Neural cell (in vitro differentiated cells): ENCODE measurements around the gene ADAM23. TPM values are rescaled to one million over a fixed set of nuclear protein-coding genes. Genes with fewer than 3 reads are reported as not detected.

Source experiments
- H2AFZ ChIP-seq: fragments of 200-600, 300-800 bp; sonication (generic), shearing (Covaris generic); 2 replicates; pipeline ENCODE4 v1.6.0; 2014; ENCODE audit warnings: low read depth, mild to moderate bottlenecking, antibody characterized with exemption, low read length, moderate library complexity
- H3F3A ChIP-seq: fragments of 200-600 bp; shearing (Covaris generic); 2 replicates; pipeline ENCODE4 v1.6.1; 2016; ENCODE audit warnings: mild to moderate bottlenecking, moderate library complexity, mixed read lengths, antibody characterized with exemption, low read length; ENCODE audit not compliant: insufficient read depth, poor library complexity, severe bottlenecking
- H3K27ac ChIP-seq: fragments of 200-600, 300-800 bp; sonication (generic), shearing (Covaris generic); 2 replicates; pipeline ENCODE4 v1.5.1; 2014; ENCODE audit warnings: mild to moderate bottlenecking, low read length, moderate library complexity
- H3K27me3 ChIP-seq: fragments of 300-800, 200-600 bp; sonication (generic), shearing (Covaris generic); 2 replicates; pipeline ENCODE4 v1.6.0; 2014; ENCODE audit warnings: mild to moderate bottlenecking, low read depth, low read length, moderate library complexity; ENCODE audit not compliant: insufficient read depth
- H3K36me3 ChIP-seq: fragments of 300-800, 200-600 bp; sonication (generic), shearing (Covaris generic); 2 replicates; pipeline ENCODE4 v1.5.1; 2014; ENCODE audit warnings: mild to moderate bottlenecking, antibody characterized with exemption, low read length, moderate library complexity; ENCODE audit not compliant: insufficient read depth
- H3K4me2 ChIP-seq: fragments of 300-800, 200-600 bp; sonication (generic), shearing (Covaris generic); 2 replicates; pipeline ENCODE4 v1.6.0; 2014; ENCODE audit warnings: mild to moderate bottlenecking, low read length
- H3K4me3 ChIP-seq: fragments of 300-800, 200-600 bp; sonication (generic), shearing (Covaris generic); 2 replicates; pipeline ENCODE4 v1.5.1; 2014; ENCODE audit warnings: mild to moderate bottlenecking, low read length, moderate library complexity
- H3K79me2 ChIP-seq: fragments of 200-600 bp; shearing (Covaris generic); replicated peaks from 2 replicates; pipeline ENCODE4 v1.6.0; 2014; ENCODE audit warnings: mild to moderate bottlenecking, low read length, moderate library complexity; ENCODE audit not compliant: insufficient read depth
- H3K9ac ChIP-seq: fragments of 300-800, 200-600 bp; sonication (generic), shearing (Covaris generic); 2 replicates; pipeline ENCODE4 v1.6.1; 2016; ENCODE audit warnings: mild to moderate bottlenecking, low read length, mixed read lengths
- H3K9me2 ChIP-seq: fragments of 200-600 bp; shearing (Covaris generic); 2 replicates; pipeline ENCODE4 v1.6.1; 2016; ENCODE audit warnings: mild to moderate bottlenecking, low read length, mixed read lengths; ENCODE audit not compliant: insufficient read depth
- H3K9me3 ChIP-seq: fragments of 200-600, 300-800 bp; sonication (generic), shearing (Covaris generic); 2 replicates; pipeline ENCODE4 v1.6.1; 2016; ENCODE audit warnings: mild to moderate bottlenecking, mixed run types, low read length, moderate library complexity, mixed read lengths
- H4K20me1 ChIP-seq: fragments of 200-600 bp; shearing (Covaris generic); 2 replicates; pipeline ENCODE4 v1.6.1; 2016; ENCODE audit warnings: mild to moderate bottlenecking, mixed run types; ENCODE audit not compliant: insufficient read depth
- CTCF ChIP-seq: fragments of 450-650 bp; IDR thresholded peaks from 2 replicates; pipeline ENCODE4 v1.5.1; 2014; ENCODE audit warnings: antibody characterized with exemption, mild to moderate bottlenecking, moderate library complexity; ENCODE audit not compliant: poor library complexity, severe bottlenecking
- EP300 ChIP-seq: fragments of 450-650 bp; conservative IDR thresholded peaks from 2 replicates; pipeline ENCODE4 v1.6.1; 2014; ENCODE audit warnings: antibody characterized with exemption, mild to moderate bottlenecking, moderate library complexity; ENCODE audit not compliant: poor library complexity, severe bottlenecking
- EZH2 ChIP-seq: fragments of 200-600, 300-800 bp; shearing (Covaris generic), sonication (generic); IDR thresholded peaks from 2 replicates; pipeline ENCODE4 v1.6.1; 2014; ENCODE audit warnings: antibody characterized with exemption, low read length, borderline replicate concordance, mild to moderate bottlenecking; ENCODE audit not compliant: insufficient read depth, poor library complexity, severe bottlenecking
- MXI1 ChIP-seq: fragments of 450-650 bp; conservative IDR thresholded peaks from 2 replicates; pipeline ENCODE4 v1.6.1; 2014; ENCODE audit warnings: antibody characterized with exemption, mild to moderate bottlenecking; ENCODE audit not compliant: poor library complexity, severe bottlenecking
- POLR2AphosphoS5 ChIP-seq: IDR thresholded peaks from 2 replicates; pipeline ENCODE4 v1.6.1; 2012
- RAD21 ChIP-seq: fragments of 450-650 bp; conservative IDR thresholded peaks from 2 replicates; pipeline ENCODE4 v1.6.1; 2014; ENCODE audit warnings: antibody characterized with exemption, mild to moderate bottlenecking, moderate library complexity
- REST ChIP-seq: IDR thresholded peaks from 2 replicates; pipeline ENCODE4 v1.6.1; 2012; ENCODE audit warnings: borderline replicate concordance
- SMC3 ChIP-seq: fragments of 450-650 bp; conservative IDR thresholded peaks from 2 replicates; pipeline ENCODE4 v1.6.1; 2014; ENCODE audit warnings: antibody characterized with exemption, mild to moderate bottlenecking, moderate library complexity; ENCODE audit not compliant: poor library complexity
- TAF1 ChIP-seq: IDR thresholded peaks from 2 replicates; pipeline ENCODE4 v1.6.1; 2012; ENCODE audit warnings: low read depth
- polyA plus RNA-seq: library from polyadenylated mRNA; depleted of rRNA; stranded (reverse); fragments of >200 nt; gene quantifications from 2 replicates; pipeline ENCODE4 v1.2.3, GENCODE V29; 2014

ADAM23 gene
- polyA plus RNA-seq, 1 donor from 2014 or later, result 75.2 TPM

GRCh38 chr2:206562375-206562774 is 119.0 kb downstream of the ADAM23 start:
- no peaks in the 10 kb centered on the region for H3K79me2 ChIP-seq
- H3K9me3 ChIP-seq, result no peaks in the 10 kb centered on the region
- no peaks in the 10 kb centered on the region for H3K9me2 ChIP-seq
- no peak overlapping the region for H3K4me2 ChIP-seq
- H3F3A ChIP-seq, result no peaks in the 10 kb centered on the region
- no peaks in the 10 kb centered on the region for H3K27me3 ChIP-seq
- peaks cover 13% of the 10 kb centered on the region for H3K36me3 ChIP-seq
- no peaks in the 10 kb centered on the region for H4K20me1 ChIP-seq
- no peak overlapping the region for H3K27ac ChIP-seq
- TF ChIP-seq EP300 (no peak), EZH2 (no peak), TAF1 (no peak), SMC3 (no peak), RAD21 (no peak), CTCF (no peak), REST (no peak), POLR2AphosphoS5 (no peak), MXI1 (no peak)
- no peak overlapping the region for H3K4me3 ChIP-seq
- no peak overlapping the region for H2AFZ ChIP-seq
- H3K9ac ChIP-seq, result no peak overlapping the region

GRCh38 chr2:206563374-206563773 is 120.0 kb downstream of the ADAM23 start:
- H3K9ac ChIP-seq, result no peak overlapping the region

More at GRCh38 chr2:206563374-206563773, 120.0 kb downstream of the ADAM23 start:
- Histone ChIP-seq H3K4me3 (no peak overlapping the region), H3K9me3 (no peaks in the 10 kb centered on the region), H3K79me2 (no peaks in the 10 kb centered on the region), H3F3A (no peaks in the 10 kb centered on the region), H3K27ac (no peak overlapping the region), H3K9me2 (no peaks in the 10 kb centered on the region), H3K36me3 (peaks cover 13% of the 10 kb centered on the region), H3K27me3 (no peaks in the 10 kb centered on the region), H4K20me1 (no peaks in the 10 kb centered on the region), H3K4me2 (no peak overlapping the region), H2AFZ (no peak overlapping the region)
- TF ChIP-seq EP300 (no peak), CTCF (no peak)
